Glutamatergic neuron (in vitro differentiated cells): ENCODE results near the gene PIK3C2G. TPM values are rescaled to one million over a fixed set of nuclear protein-coding genes. Genes with fewer than 3 reads are reported as not detected.

Experiments used
- DNase-seq: peaks from one replicate; pipeline ENCODE4 v3.0.0; 2022
- H3K27ac Mint-ChIP-seq: one replicate; pipeline ENCODE4 v1.8.0; 2020; ENCODE audit warnings: mild to moderate bottlenecking, mixed read lengths, inconsistent platforms; ENCODE audit not compliant: unreplicated experiment
- H3K27me3 Mint-ChIP-seq: one replicate; pipeline ENCODE4 v1.8.0; 2020; ENCODE audit warnings: mild to moderate bottlenecking, moderate library complexity, mixed read lengths, inconsistent platforms; ENCODE audit not compliant: unreplicated experiment
- H3K36me3 Mint-ChIP-seq: one replicate; pipeline ENCODE4 v1.8.0; 2020; ENCODE audit warnings: mild to moderate bottlenecking, mixed read lengths, inconsistent platforms; ENCODE audit not compliant: unreplicated experiment
- H3K4me1 Mint-ChIP-seq: one replicate; pipeline ENCODE4 v1.8.0; 2020; ENCODE audit warnings: mild to moderate bottlenecking, low read depth, mixed read lengths, inconsistent platforms; ENCODE audit not compliant: unreplicated experiment
- H3K4me3 Mint-ChIP-seq: one replicate; pipeline ENCODE4 v1.8.0; 2020; ENCODE audit warnings: mild to moderate bottlenecking, mixed read lengths, inconsistent platforms; ENCODE audit not compliant: unreplicated experiment
- H3K9me3 Mint-ChIP-seq: one replicate; pipeline ENCODE4 v1.8.0; 2020; ENCODE audit warnings: mild to moderate bottlenecking, moderate library complexity, mixed read lengths, inconsistent platforms; ENCODE audit not compliant: unreplicated experiment
- CTCF ChIP-seq: fragments of 200-600 bp; sonication (generic); IDR thresholded peaks from one replicate; pipeline ENCODE4 v1.5.0; 2021; ENCODE audit not compliant: partially characterized antibody, unreplicated experiment
- total RNA-seq: library from RNA; stranded (reverse); fragmentation: NEBNext Ultra II Directional; extraction: Animal tissue kit (Norgen Biotek cat#: 25700); gene quantifications from one replicate; pipeline ENCODE4 v1.2.1, GENCODE V29; 2021; ENCODE audit not compliant: unreplicated experiment

PIK3C2G gene
- total RNA-seq, 1 donor from 2014 or later = not detected

- H3K4me1 Mint-ChIP-seq = peaks cover 5% of the 10 kb centered on the region
- no peak overlapping the region for H3K27ac Mint-ChIP-seq
- H3K36me3 Mint-ChIP-seq = no peaks in the 10 kb centered on the region
- no peaks in the 10 kb centered on the region for H3K27me3 Mint-ChIP-seq
- no peak for DNase-seq
- H3K9me3 Mint-ChIP-seq = no peaks in the 10 kb centered on the region
- TF ChIP-seq CTCF = no peak
- H3K4me3 Mint-ChIP-seq = no peak overlapping the region
These were observed 129.8 kb downstream of the PIK3C2G start for GRCh38 chr12:18391151-18391550.

GRCh38 chr12:18394742-18395141 lies 133.4 kb downstream of the PIK3C2G start:
- Mint-ChIP-seq H3K27ac (no peak overlapping the region), H3K4me3 (no peak overlapping the region), H3K9me3 (peaks cover 1% of the 10 kb centered on the region), H3K36me3 (no peaks in the 10 kb centered on the region), H3K4me1 (peaks cover 5% of the 10 kb centered on the region), H3K27me3 (no peaks in the 10 kb centered on the region)
- DNase-seq = no peak
- no peak for TF ChIP-seq CTCF

- H3K4me1 Mint-ChIP-seq = peaks cover 6% of the 10 kb centered on the region
- TF ChIP-seq CTCF = no peak
- peaks cover 1% of the 10 kb centered on the region for H3K9me3 Mint-ChIP-seq
- H3K27me3 Mint-ChIP-seq = no peaks in the 10 kb centered on the region
- no peak overlapping the region for H3K27ac Mint-ChIP-seq
- H3K36me3 Mint-ChIP-seq = no peaks in the 10 kb centered on the region
- H3K4me3 Mint-ChIP-seq = no peak overlapping the region
- no peak for DNase-seq
These were observed 138.9 kb downstream of the PIK3C2G start for GRCh38 chr12:18400186-18400585.

GRCh38 chr12:18402872-18403611 lies 141.7 kb downstream of the PIK3C2G start:
- Mint-ChIP-seq H3K27ac (no peak overlapping the region), H3K9me3 (peaks cover 1% of the 10 kb centered on the region), H3K4me1 (peaks cover 6% of the 10 kb centered on the region), H3K27me3 (no peaks in the 10 kb centered on the region), H3K36me3 (no peaks in the 10 kb centered on the region), H3K4me3 (no peak overlapping the region)
- no peak for TF ChIP-seq CTCF
- no peak for DNase-seq

GRCh38 chr12:18411453-18411852 lies 150.1 kb downstream of the PIK3C2G start:
- Mint-ChIP-seq H3K27me3 (peaks cover 1% of the 10 kb centered on the region), H3K27ac (no peak overlapping the region), H3K4me1 (no peaks in the 10 kb centered on the region), H3K36me3 (no peaks in the 10 kb centered on the region), H3K4me3 (no peak overlapping the region), H3K9me3 (no peaks in the 10 kb centered on the region)
- TF ChIP-seq CTCF = no peak
- DNase-seq = no peak
